CD4-positive, alpha-beta T cell (primary cell): ENCODE measurements around the gene TMEM44. TPM values are rescaled to one million over a fixed set of nuclear protein-coding genes. Genes with fewer than 3 reads are reported as not detected.

Experiments
- ATAC-seq: fragments of 200-7000 bp; cut with Tn5 transposase; one replicate; pipeline ENCODE4 v1.10.0; 2022; ENCODE audit warnings: mild to moderate bottlenecking; ENCODE audit not compliant: poor library complexity
- CTCF ChIA-PET: fragments of 350-600 bp; sonication (Branson Sonifier 250); formaldehyde crosslinking; loops from one replicate; lab custom pipeline; 2021; ENCODE audit warnings: antibody characterized with exemption, inconsistent platforms; lab: Charles Lee
- POLR2A ChIA-PET: fragments of 350-600 bp; sonication (Branson Sonifier 250); formaldehyde crosslinking; loops from one replicate; lab custom pipeline; 2021; ENCODE audit warnings: antibody characterized with exemption, inconsistent platforms; lab: Charles Lee
- DNase-seq, 14 experiments: peaks; one replicate each; pipeline ENCODE4 v3.0.0-alpha.2; 2013 to 2020; ENCODE audit warnings: mixed read lengths in 2 of 14
- H3K27ac ChIP-seq, 2 donors: one replicate each; pipeline versions ENCODE4 v1.5.1 to v1.7.0; 2013; ENCODE audit warnings: low read length in 2 of 2, low read depth in 1 of 2, mild to moderate bottlenecking in 1 of 2
- H3K27me3 ChIP-seq, 2 experiments: 1 replicate in 1 of 2; 2 replicates in 1 of 2; pipeline versions ENCODE4 v1.6.1 to v1.7.0; 2013; ENCODE audit warnings: low read length in 2 of 2, control low read depth in 1 of 2, mild to moderate bottlenecking in 1 of 2, moderate library complexity in 1 of 2; ENCODE audit not compliant: insufficient read depth in 2 of 2, control insufficient read depth in 1 of 2
- H3K36me3 ChIP-seq: one replicate; pipeline ENCODE4 v1.6.1; 2013; ENCODE audit warnings: low read length, control low read depth; ENCODE audit not compliant: insufficient read depth
- H3K4me1 ChIP-seq: one replicate; pipeline ENCODE4 v1.6.1; 2013; ENCODE audit warnings: low read length, control low read depth; ENCODE audit not compliant: insufficient read depth
- H3K4me3 ChIP-seq: one replicate; pipeline ENCODE4 v1.5.1; 2013; ENCODE audit warnings: mild to moderate bottlenecking, low read length, moderate library complexity
- H3K9me3 ChIP-seq, 2 experiments: 1 replicate in 1 of 2; 2 replicates in 1 of 2; pipeline versions ENCODE4 v1.6.1 to v1.7.0; 2013; ENCODE audit warnings: low read length in 2 of 2, mild to moderate bottlenecking in 2 of 2, control low read depth in 1 of 2, moderate library complexity in 1 of 2; ENCODE audit not compliant: control insufficient read depth in 1 of 2, insufficient read depth in 1 of 2
- H3K27ac Mint-ChIP-seq: one replicate; pipeline ENCODE4 v1.8.0; 2020; ENCODE audit warnings: mixed read lengths
- H3K27me3 Mint-ChIP-seq: one replicate; pipeline ENCODE4 v1.8.0; 2021; ENCODE audit warnings: mixed read lengths
- H3K36me3 Mint-ChIP-seq: one replicate; pipeline ENCODE4 v1.8.0; 2021; ENCODE audit warnings: low read depth, mixed read lengths
- H3K4me1 Mint-ChIP-seq: one replicate; pipeline ENCODE4 v1.8.0; 2021; ENCODE audit warnings: low read depth, mixed read lengths
- H3K4me3 Mint-ChIP-seq: one replicate; pipeline ENCODE4 v1.8.0; 2020; ENCODE audit warnings: mild to moderate bottlenecking, mixed read lengths
- H3K9me3 Mint-ChIP-seq: one replicate; pipeline ENCODE4 v1.8.0; 2020; ENCODE audit warnings: mixed read lengths
- intact Hi-C, 2 experiments: fragments of 100-400 bp; cut with DNase I in 1 of 2; cut with micrococcal nuclease in 1 of 2; formaldehyde crosslinking; loops; one replicate each; pipeline versions ENCODE4 v1.15.1 to v1.9.0; 2023 to 2025; cut with DNase I, micrococcal nuclease
- total RNA-seq, 174 experiments: library from RNA in 2 of 174; stranded (reverse) in 2 of 174; gene quantifications; one replicate each; pipeline ENCODE4 v1.2.3 and lab custom pipeline; 2021 to 2026
- TF ChIP-seq, protein P1 (sequence below): fragments of 200-600 bp; IDR thresholded peaks from one replicate; pipeline ENCODE4 v1.8.0; 2022; ENCODE audit warnings: antibody characterized with exemption, mild to moderate bottlenecking

Gene TMEM44
- total RNA-seq, 2 experiments from 2014 or later, result 0.98 to 1.1 TPM

DNA sequence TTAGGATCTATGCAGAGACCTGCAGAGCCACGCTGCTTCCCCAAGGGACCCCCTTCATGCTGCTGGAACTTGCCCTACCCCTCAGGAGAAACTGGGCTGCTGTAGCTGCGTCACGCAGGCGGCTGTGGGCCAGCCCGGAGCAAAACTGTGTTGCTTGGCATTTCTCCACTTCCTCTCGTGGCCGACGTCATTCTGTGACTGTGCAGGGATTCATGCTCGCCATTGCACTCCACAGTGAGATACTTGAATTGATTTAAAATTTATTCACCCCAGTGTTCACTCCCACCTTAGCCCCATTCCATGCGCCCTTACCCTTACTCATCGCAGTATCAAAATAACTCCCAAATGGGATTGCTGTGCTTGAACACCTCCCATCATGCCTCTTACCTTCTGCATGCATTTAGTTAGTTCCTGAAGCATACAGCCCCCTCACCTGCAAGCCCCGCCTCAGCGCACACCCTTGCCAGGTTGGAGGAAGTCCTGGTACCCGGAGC is 45.7 kb downstream of the TMEM44 start:
- ATAC-seq (no peak), DNase-seq (peak in 1 of 14 experiments; percentile 52)
- H3K4me1 Mint-ChIP-seq, result peaks cover 15% of the 10 kb centered on the region
- POLR2A ChIA-PET, result no interaction called here
- no peaks in the 10 kb centered on the region for H3K27me3 Mint-ChIP-seq
- Histone ChIP-seq H3K27me3 (no peaks in the 10 kb centered on the region), H3K4me1 (peaks cover 14% of the 10 kb centered on the region), H3K9me3 (peaks cover 0 to 24% of the 10 kb centered on the region in 2 experiments), H3K4me3 (no peak overlapping the region), H3K27ac (no peak overlapping the region), H3K36me3 (no peaks in the 10 kb centered on the region)
- CTCF ChIA-PET, result no interaction called here
- H3K36me3 Mint-ChIP-seq, result peaks cover 9% of the 10 kb centered on the region
- TF ChIP-seq, protein P1, sequence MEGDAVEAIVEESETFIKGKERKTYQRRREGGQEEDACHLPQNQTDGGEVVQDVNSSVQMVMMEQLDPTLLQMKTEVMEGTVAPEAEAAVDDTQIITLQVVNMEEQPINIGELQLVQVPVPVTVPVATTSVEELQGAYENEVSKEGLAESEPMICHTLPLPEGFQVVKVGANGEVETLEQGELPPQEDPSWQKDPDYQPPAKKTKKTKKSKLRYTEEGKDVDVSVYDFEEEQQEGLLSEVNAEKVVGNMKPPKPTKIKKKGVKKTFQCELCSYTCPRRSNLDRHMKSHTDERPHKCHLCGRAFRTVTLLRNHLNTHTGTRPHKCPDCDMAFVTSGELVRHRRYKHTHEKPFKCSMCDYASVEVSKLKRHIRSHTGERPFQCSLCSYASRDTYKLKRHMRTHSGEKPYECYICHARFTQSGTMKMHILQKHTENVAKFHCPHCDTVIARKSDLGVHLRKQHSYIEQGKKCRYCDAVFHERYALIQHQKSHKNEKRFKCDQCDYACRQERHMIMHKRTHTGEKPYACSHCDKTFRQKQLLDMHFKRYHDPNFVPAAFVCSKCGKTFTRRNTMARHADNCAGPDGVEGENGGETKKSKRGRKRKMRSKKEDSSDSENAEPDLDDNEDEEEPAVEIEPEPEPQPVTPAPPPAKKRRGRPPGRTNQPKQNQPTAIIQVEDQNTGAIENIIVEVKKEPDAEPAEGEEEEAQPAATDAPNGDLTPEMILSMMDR, result no peak
- H3K4me3 Mint-ChIP-seq, result peak overlapping the region; percentile 20
- peaks cover 10% of the 10 kb centered on the region for H3K9me3 Mint-ChIP-seq
- H3K27ac Mint-ChIP-seq, result no peak overlapping the region
- intact Hi-C loops, result loop anchor here in 1 of 2 experiments (10.0 kb wide), 1 partner anchor 993 kb away; the partner anchor contains the start of gene OPA1

DNA sequence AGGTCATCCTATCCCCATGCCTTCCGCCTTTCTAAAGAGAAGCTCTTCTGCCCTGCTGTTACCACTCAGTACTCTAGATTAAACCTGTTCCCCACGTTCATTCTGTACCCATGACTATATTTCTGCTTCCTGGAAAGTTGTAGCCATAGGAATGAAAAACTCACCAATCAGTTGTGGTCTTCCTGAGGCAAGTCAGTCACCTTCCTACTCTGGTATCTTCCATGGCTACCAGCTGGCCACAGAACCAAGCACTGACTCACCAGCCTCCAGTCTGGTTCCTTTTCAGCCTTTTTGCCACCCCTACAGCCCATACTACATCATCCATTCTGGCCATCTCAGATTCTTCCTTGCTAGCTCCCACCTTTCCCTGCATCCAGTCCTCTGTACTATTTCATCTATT is 46.4 kb downstream of the TMEM44 start:
- intact Hi-C loops, result loop anchor here in 1 of 2 experiments (10.0 kb wide), 1 partner anchor 992 kb away; the partner anchor contains the start of gene OPA1
- no peak for ATAC-seq
- TF ChIP-seq, protein P1, result no peak
- POLR2A ChIA-PET, result interaction anchor here (1.3 kb wide), 1 partner anchor 101 kb away, joined by 4 read pairs; no protein-coding TSS in a partner anchor
- Histone ChIP-seq H3K4me3 (no peak overlapping the region), H3K4me1 (peaks cover 14% of the 10 kb centered on the region), H3K27ac (no peak overlapping the region), H3K27me3 (no peaks in the 10 kb centered on the region), H3K9me3 (peaks cover 0 to 26% of the 10 kb centered on the region in 2 experiments), H3K36me3 (no peaks in the 10 kb centered on the region)
- CTCF ChIA-PET, result no interaction called here
- peak overlapping the region; percentile 39 for H3K4me3 Mint-ChIP-seq
- H3K4me1 Mint-ChIP-seq, result peaks cover 15% of the 10 kb centered on the region
- no peaks in the 10 kb centered on the region for H3K27me3 Mint-ChIP-seq
- peaks cover 10% of the 10 kb centered on the region for H3K9me3 Mint-ChIP-seq
- DNase-seq, result peak in 1 of 14 experiments; percentile 46
- H3K27ac Mint-ChIP-seq, result no peak overlapping the region
- H3K36me3 Mint-ChIP-seq, result peaks cover 9% of the 10 kb centered on the region

DNA sequence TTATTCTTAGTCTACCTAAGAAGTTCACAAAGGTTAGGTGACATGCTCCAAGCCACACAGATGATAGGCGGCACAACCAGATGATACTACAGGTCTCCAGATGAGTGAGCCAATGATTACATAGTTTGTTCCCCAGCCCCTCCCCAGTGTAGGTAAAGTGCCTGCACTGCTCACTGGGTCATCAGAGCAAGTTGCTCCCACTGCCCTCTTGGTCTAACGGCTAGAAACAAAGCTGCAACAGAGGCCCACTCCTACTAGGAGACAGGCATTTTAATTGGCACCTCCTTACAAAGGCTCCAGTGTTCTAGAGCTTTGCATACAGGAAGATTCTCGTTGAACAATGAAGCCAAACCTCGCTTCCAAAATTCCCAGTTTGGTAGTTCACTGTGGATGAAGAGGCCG is 47.3 kb downstream of the TMEM44 start:
- H3K36me3 Mint-ChIP-seq, result peaks cover 9% of the 10 kb centered on the region
- no peaks in the 10 kb centered on the region for H3K27me3 Mint-ChIP-seq
- DNase-seq (no peak), ATAC-seq (no peak)
- intact Hi-C loops, result loop anchor here (2.0 to 10.0 kb wide), 3 partner anchors 99 to 991 kb away; partner anchors contain the start of genes ATP13A3 (in 1 of the 2) and OPA1 (in 1 of the 2)
- TF ChIP-seq, protein P1, result no peak
- Histone ChIP-seq H3K27me3 (no peaks in the 10 kb centered on the region), H3K4me3 (no peak overlapping the region), H3K9me3 (peaks cover 0 to 26% of the 10 kb centered on the region in 2 experiments), H3K27ac (no peak overlapping the region), H3K36me3 (no peaks in the 10 kb centered on the region), H3K4me1 (peaks cover 14% of the 10 kb centered on the region)
- H3K4me3 Mint-ChIP-seq, result peak overlapping the region; percentile 34
- H3K9me3 Mint-ChIP-seq, result peaks cover 10% of the 10 kb centered on the region
- CTCF ChIA-PET, result interaction anchor here (2.1 kb wide), 1 partner anchor 9 kb away, joined by 6 read pairs; no protein-coding TSS in a partner anchor
- peak overlapping the region; percentile 95 for H3K27ac Mint-ChIP-seq
- POLR2A ChIA-PET, result interaction anchor here (0.8 to 4.1 kb wide), 3 partner anchors 8 to 113 kb away, joined by 3 to 29 read pairs (median 4); no protein-coding TSS in a partner anchor
- peaks cover 15% of the 10 kb centered on the region for H3K4me1 Mint-ChIP-seq
